IPS-11a (cell line): ENCODE data around the gene NR1H2.

Experiments used
- H3K4me3 ChIP-seq: one replicate; pipeline ENCODE4 v1.5.1; 2013; ENCODE audit warnings: low read depth, low read length, control low read depth

Gene NR1H2

GRCh38 chr19:50399368-50399745, 23.1 kb downstream of the NR1H2 start:
- H3K4me3 ChIP-seq = no peak overlapping the region

GRCh38 chr19:50401605-50402450, 25.6 kb downstream of the NR1H2 start:
- H3K4me3 ChIP-seq = no peak overlapping the region

GRCh38 chr19:50402544-50403301, 26.5 kb downstream of the NR1H2 start:
- no peak overlapping the region for H3K4me3 ChIP-seq

- no peak overlapping the region for H3K4me3 ChIP-seq
Measured at GRCh38 chr19:50406156-50406820, 30.0 kb downstream of the NR1H2 start.

GRCh38 chr19:50406829-50407228, 30.6 kb downstream of the NR1H2 start:
- H3K4me3 ChIP-seq = no peak overlapping the region

GRCh38 chr19:50409347-50409746, 33.1 kb downstream of the NR1H2 start:
- no peak overlapping the region for H3K4me3 ChIP-seq

- no peak overlapping the region for H3K4me3 ChIP-seq
Measured at GRCh38 chr19:50410109-50410508, 33.9 kb downstream of the NR1H2 start.

GRCh38 chr19:50412419-50412818, 36.2 kb downstream of the NR1H2 start:
- H3K4me3 ChIP-seq = no peak overlapping the region

GRCh38 chr19:50413096-50413495, 36.8 kb downstream of the NR1H2 start:
- H3K4me3 ChIP-seq = no peak overlapping the region

- no peak overlapping the region for H3K4me3 ChIP-seq
Measured at GRCh38 chr19:50413531-50413930, 37.3 kb downstream of the NR1H2 start.

- no peak overlapping the region for H3K4me3 ChIP-seq
Measured at GRCh38 chr19:50414864-50415660, 38.8 kb downstream of the NR1H2 start.

- no peak overlapping the region for H3K4me3 ChIP-seq
Measured at GRCh38 chr19:50415661-50416033, 39.4 kb downstream of the NR1H2 start.

GRCh38 chr19:50416034-50416977, 40.0 kb downstream of the NR1H2 start:
- no peak overlapping the region for H3K4me3 ChIP-seq

- no peak overlapping the region for H3K4me3 ChIP-seq
Measured at GRCh38 chr19:50417111-50418081, 41.1 kb downstream of the NR1H2 start.

- peak within 1 kb of the TSS; percentile 28 for H3K4me3 ChIP-seq
Measured at GRCh38 chr19:50418176-50419021, 42.1 kb downstream of the NR1H2 start, which contains the start of gene SPIB. Gene SPIB, plus strand, starts transcription at chr19:50418938. Its CDS starts 25 bp downstream, at chr19:50418963.

GRCh38 chr19:50419022-50419579, 42.8 kb downstream of the NR1H2 start:
- peak overlapping the region; percentile 28 for H3K4me3 ChIP-seq

- H3K4me3 ChIP-seq = peak overlapping the region; percentile 28
Measured at GRCh38 chr19:50419580-50420035, 43.4 kb downstream of the NR1H2 start.
